GM18861 (cell line): ENCODE results near the gene BST1.

Source experiments
- ATAC-seq: cut with Tn5 transposase; IDR thresholded peaks from one replicate; pipeline ENCODE4 v1.9.1; 2021; ENCODE audit not compliant: unreplicated experiment

BST1 gene

GRCh38 chr4:15675356-15675755 is 27.5 kb upstream of the BST1 start:
- no peak for ATAC-seq

- ATAC-seq: no peak
Observed at GRCh38 chr4:15676039-15676438, 26.8 kb upstream of the BST1 start.

GRCh38 chr4:15676899-15677298 is 26.0 kb upstream of the BST1 start:
- no peak for ATAC-seq

GRCh38 chr4:15677507-15677988 is 25.3 kb upstream of the BST1 start:
- no peak for ATAC-seq

GRCh38 chr4:15681067-15681371 is 21.8 kb upstream of the BST1 start:
- ATAC-seq: no peak

- peak; percentile 82 for ATAC-seq
Observed at GRCh38 chr4:15681372-15682241, 21.3 kb upstream of the BST1 start, which contains the start of gene FAM200B. Gene FAM200B (plus strand): TSS chr4:15681827. CDS start chr4:15686978, 5,151 bp downstream.

DNA sequence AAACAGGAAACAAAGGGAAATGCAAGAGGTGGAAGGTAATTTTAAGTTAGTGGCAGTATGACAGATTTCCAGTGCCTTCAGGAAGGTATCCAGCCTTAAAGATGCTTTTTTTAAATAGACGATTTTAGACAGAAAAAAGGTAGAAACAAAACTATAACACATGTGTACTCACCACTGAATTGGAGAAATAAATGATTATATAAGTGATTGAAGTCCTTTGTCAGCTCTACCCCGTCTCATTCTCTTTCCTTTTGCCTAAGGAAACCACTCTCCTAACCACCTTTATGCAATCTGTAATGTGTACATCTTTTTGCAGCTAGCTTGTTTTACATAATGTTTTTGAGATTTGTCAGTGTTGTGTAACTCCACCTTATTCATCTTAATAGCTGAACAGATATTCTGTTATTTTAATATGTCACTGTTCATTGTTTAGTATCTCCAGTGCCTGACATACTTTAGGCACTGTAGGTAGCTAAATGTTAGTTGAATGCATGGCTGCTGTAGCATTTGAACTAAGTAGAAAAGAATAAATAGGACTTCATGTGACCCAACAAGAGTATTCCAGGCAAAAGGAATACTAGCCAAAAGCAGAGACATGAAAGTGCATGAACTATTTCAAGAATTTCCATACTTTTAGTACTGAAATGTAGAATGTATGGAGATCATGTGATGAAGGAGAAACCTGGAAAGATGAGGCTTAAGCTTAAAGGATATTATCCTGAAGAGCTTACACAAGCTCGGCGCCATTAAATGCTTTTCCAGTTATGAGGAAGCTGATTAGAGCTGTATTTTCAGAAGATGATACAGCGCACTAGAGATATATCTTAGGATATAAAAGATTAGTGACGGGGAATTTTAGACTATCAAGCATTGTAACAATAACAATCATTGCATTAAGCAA is 20.4 kb upstream of the BST1 start:
- ATAC-seq: no peak

DNA sequence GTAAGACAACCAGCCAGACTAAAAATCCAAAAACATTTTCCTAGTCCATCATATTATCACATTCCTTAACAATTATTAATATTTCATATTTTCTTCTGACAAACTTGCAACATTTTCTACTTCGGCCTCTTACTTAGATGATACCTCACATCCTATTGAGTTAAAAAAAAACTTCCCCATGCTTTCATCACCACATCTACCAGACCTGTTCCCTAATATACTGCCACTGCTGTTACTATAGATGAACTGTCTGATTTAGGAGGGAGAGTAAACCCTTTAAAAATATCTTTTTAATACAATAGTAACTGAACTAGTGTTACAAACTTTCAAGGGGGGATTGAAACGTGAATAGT is 19.7 kb upstream of the BST1 start:
- no peak for ATAC-seq

DNA sequence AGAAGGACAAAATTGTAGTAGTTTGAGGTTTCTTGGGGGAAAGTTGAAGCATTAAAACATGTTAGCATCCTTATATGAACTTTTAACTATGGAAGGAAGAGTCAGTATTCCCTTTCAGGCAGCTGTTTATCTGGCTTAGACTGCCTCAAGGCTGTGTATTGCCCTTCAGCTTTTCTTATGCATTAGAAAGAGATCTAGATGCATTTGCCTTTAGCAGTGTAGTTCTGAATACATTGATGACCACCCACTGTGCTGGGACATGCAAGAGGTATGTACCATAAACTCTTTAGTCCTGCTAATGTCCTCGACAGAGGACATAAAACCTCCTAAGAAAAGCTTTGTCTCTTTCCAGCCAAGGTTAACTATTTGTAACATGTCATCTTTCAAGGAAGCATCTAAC is 18.4 kb upstream of the BST1 start:
- ATAC-seq: no peak

- no peak for ATAC-seq
Observed at GRCh38 chr4:15688051-15688450, 14.8 kb upstream of the BST1 start.

- ATAC-seq: no peak
Observed at GRCh38 chr4:15689540-15689939, 13.3 kb upstream of the BST1 start.

DNA sequence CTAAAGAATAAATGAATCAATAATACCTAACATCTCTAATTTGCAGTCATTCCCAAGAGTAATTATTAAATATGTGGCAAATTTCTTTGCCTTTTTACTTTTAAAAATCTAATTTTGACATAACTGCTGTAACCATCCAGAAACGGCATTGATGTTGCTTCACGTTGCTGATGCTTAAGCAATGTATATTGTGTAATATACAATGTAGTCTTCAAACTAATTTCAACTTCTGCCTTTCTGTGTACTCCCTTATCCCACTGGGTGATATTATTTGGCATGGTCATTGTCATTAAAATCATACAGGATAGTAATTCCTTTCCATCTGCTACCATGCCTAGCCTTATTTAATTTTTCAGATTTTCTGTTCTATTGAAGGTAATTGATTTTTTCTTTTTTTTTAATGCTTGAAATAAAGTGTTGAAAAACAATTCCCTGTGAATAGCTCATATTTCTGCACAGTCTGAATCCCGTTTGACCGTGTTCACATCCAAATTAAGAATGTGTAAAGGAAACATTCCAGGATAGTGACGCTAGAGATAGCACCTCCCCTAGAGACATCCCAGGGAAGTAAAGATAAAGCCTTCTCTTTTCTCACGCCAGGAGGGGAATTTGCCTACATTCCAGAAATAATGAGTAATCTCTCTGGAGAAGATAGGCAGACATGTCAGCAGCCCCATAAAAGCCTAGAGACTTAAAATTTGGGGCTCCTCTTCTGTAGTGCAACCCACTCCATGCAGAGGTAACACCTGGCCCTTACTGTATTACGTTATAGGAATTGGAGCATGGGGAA is 12.7 kb upstream of the BST1 start:
- no peak for ATAC-seq

DNA sequence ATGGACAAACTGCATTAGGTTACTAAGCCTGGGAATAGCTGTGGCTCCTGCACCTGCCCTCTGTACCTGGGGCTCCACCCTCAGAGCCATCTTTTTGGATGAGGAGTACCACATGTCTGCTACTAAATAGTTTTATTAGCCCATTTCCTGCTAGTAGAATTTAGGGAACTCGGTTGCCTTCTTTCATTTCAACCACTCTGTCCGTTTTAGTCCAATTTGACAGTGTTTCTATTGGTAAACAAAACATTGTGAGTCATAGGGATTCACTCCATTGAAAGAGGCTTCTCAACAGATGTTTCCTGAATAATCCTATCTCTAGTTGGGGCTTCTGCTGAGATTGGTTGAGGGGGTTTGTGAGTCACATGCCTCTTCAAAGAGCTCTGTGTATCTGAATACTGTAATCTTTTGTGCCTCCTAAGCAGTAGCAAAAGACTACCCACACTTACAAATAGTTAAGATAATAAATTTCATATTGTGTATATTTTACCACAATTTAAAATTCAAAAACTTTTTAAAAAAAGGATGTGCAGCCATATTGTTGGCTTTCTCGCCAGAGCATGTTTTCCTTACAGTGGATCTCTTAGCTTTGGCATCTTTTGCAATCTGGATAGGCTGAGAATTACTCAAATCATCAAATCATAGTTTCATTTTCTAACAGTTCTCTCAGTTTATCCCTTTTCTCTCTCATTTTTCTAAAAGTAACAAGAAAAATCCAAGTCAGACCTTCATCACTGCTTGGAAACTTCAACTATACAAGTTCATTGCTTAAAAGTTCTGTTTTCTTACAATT is 11.3 kb upstream of the BST1 start:
- no peak for ATAC-seq

DNA sequence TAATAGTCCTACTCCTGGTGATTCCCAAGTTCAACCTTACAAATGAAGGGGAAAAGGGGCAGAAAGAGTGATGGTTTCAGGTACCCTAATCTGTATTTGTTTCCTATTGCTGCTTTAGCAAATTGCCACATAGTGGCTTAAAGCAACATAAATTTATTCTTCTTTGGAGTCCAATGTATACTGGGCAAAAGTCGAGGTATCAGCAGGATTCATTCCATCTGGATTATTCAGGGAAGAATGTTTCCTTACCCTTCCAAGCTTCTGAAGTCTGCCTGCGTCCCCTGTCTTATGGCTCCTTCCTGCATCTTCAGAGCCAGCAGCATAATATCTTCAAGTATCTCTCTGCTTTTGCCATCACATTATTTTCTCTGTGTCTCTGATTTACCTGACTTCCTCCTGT is 10.3 kb upstream of the BST1 start:
- ATAC-seq: no peak

GRCh38 chr4:15694431-15694830 is 8.4 kb upstream of the BST1 start:
- no peak for ATAC-seq

GRCh38 chr4:15695240-15695699 is 7.6 kb upstream of the BST1 start:
- ATAC-seq: no peak

DNA sequence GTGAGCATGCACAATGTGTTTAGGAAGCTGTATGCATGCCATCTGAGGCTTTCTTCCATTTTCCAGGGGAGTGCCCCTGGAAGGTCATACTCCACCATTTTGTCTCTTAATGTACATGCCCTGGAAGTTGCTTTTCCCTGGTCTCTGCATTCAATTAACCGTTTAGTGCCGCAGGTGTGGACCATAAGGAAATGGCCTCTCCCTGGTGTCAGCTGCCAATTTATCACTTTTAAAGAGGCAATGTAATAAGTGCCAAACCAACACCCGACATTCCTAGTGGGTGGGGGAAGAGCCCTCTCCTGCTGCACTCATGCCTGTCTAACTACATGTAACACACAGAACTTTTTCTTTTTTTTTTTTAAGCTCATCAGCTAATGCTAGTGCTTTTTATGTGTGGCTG is 7.1 kb upstream of the BST1 start:
- ATAC-seq: no peak

- no peak for ATAC-seq
Observed at GRCh38 chr4:15696866-15697265, 6.0 kb upstream of the BST1 start.

DNA sequence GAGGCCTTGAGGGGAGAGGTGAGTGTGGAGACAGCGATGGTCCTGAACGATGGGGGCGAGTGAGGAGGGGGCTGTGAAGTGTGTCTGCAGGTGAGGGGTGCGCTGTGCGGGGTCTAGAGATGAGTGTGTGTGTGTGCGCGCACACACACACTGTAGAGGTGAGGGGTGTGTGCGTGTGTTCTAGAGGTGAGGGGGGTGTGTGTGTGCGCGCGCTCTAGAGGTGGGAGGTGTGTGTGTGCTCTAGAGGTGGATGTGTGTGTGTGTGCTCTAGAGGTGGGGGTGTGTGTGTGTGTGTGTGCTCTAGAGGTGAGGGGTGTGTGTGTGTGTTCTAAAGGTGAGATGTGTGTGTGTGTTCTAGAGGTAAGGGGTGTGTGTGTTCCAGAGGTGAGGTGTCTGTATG is 574 bp downstream of the BST1 start:
- no peak for ATAC-seq

- no peak for ATAC-seq
Observed at GRCh38 chr4:15704129-15704528, 1.3 kb downstream of the BST1 start.
